ENCODE data around the gene MSMO1. TPM values are rescaled to one million over a fixed set of nuclear protein-coding genes. Genes with fewer than 3 reads are reported as not detected.
A peak's percentile ranks its signal among the peaks of the same experiment; 100 is the strongest.
"Not testable (repeated sequence)": the region's sequence is repeated elsewhere in the genome, so short reads cannot be mapped to it uniquely, and the experiment has no call there.

Gene MSMO1
- polyA plus RNA-seq (2013, experiment 1 of 2): 310 TPM
- polyA plus RNA-seq (2013, experiment 2 of 2): 298 TPM

GRCh38 chr4:165327211-165328100, at the start of gene MSMO1:
TSS of gene MSMO1 (plus strand) at chr4:165327669. CDS start at chr4:165333371, 5,702 bp downstream.
- peaks cover 4% of the 10 kb centered on the region for H3K4me1 ChIP-seq (ENCODE audit: control insufficient read depth, insufficient read depth, low read length, poor library complexity, severe bottlenecking)
- peaks cover 14% of the 10 kb centered on the region for H3K9me3 ChIP-seq (ENCODE audit: control insufficient read depth, low read length)
- peak within 1 kb of the TSS; percentile 83 for H3K27ac ChIP-seq (ENCODE audit: low read depth, low read length, severe bottlenecking)
- peak within 1 kb of the TSS; percentile 69 for H3K4me3 ChIP-seq (ENCODE audit: extremely low read depth, insufficient read depth, low read length, poor library complexity, severe bottlenecking)
- H3K36me3 ChIP-seq (ENCODE audit: control insufficient read depth, insufficient read depth, low read length): peaks cover 45% of the 10 kb centered on the region
- 0% methylated on average over 74 to 76 of the region's 76 CpGs for WGBS, 2 experiments (ENCODE audit: insufficient coverage in 2 of 2)

- WGBS, 2 experiments (ENCODE audit: insufficient coverage in 2 of 2): 92% methylated on average over 16 to 17 of the region's 20 CpGs
- not testable (repeated sequence) for H3K36me3 ChIP-seq (ENCODE audit: control insufficient read depth, insufficient read depth, low read length); H3K4me3 ChIP-seq (ENCODE audit: extremely low read depth, insufficient read depth, low read length, poor library complexity, severe bottlenecking); H3K4me1 ChIP-seq (ENCODE audit: control insufficient read depth, insufficient read depth, low read length, poor library complexity, severe bottlenecking); H3K27ac ChIP-seq (ENCODE audit: low read depth, low read length, severe bottlenecking); H3K9me3 ChIP-seq (ENCODE audit: control insufficient read depth, low read length)
Measured at GRCh38 chr4:165279531-165279930, 47.9 kb upstream of the MSMO1 start.

GRCh38 chr4:165284697-165285096, 42.8 kb upstream of the MSMO1 start:
- H3K27ac ChIP-seq (ENCODE audit: low read depth, low read length, severe bottlenecking); H3K4me3 ChIP-seq (ENCODE audit: extremely low read depth, insufficient read depth, low read length, poor library complexity, severe bottlenecking); H3K9me3 ChIP-seq (ENCODE audit: control insufficient read depth, low read length); H3K36me3 ChIP-seq (ENCODE audit: control insufficient read depth, insufficient read depth, low read length); H3K4me1 ChIP-seq (ENCODE audit: control insufficient read depth, insufficient read depth, low read length, poor library complexity, severe bottlenecking): not testable (repeated sequence)
- WGBS, 2 experiments (ENCODE audit: insufficient coverage in 2 of 2): 100% methylated on average over 1 of the region's 3 CpGs; no CpG with 5 or more reads in 1 of the 2 experiments

- H3K4me3 ChIP-seq (ENCODE audit: extremely low read depth, insufficient read depth, low read length, poor library complexity, severe bottlenecking); H3K4me1 ChIP-seq (ENCODE audit: control insufficient read depth, insufficient read depth, low read length, poor library complexity, severe bottlenecking); H3K36me3 ChIP-seq (ENCODE audit: control insufficient read depth, insufficient read depth, low read length); H3K9me3 ChIP-seq (ENCODE audit: control insufficient read depth, low read length); H3K27ac ChIP-seq (ENCODE audit: low read depth, low read length, severe bottlenecking): not testable (repeated sequence)
- 80 to 100% methylated on average over 1 to 2 of the region's 4 CpGs for WGBS, 2 experiments (ENCODE audit: insufficient coverage in 2 of 2)
Measured at GRCh38 chr4:165286619-165287340, 40.7 kb upstream of the MSMO1 start.

GRCh38 chr4:165288226-165288625, 39.2 kb upstream of the MSMO1 start:
- Histone ChIP-seq H3K36me3 (ENCODE audit: control insufficient read depth, insufficient read depth, low read length) (peaks cover 5% of the 10 kb centered on the region), H3K27ac (ENCODE audit: low read depth, low read length, severe bottlenecking) (no peak overlapping the region), H3K9me3 (ENCODE audit: control insufficient read depth, low read length) (peaks cover 7% of the 10 kb centered on the region), H3K4me3 (ENCODE audit: extremely low read depth, insufficient read depth, low read length, poor library complexity, severe bottlenecking) (no peak overlapping the region), H3K4me1 (ENCODE audit: control insufficient read depth, insufficient read depth, low read length, poor library complexity, severe bottlenecking) (no peaks in the 10 kb centered on the region)
- WGBS, 2 experiments (ENCODE audit: insufficient coverage in 2 of 2): 100% methylated on average over 1 to 2 of the region's 3 CpGs

- Histone ChIP-seq H3K4me1 (ENCODE audit: control insufficient read depth, insufficient read depth, low read length, poor library complexity, severe bottlenecking) (no peaks in the 10 kb centered on the region), H3K4me3 (ENCODE audit: extremely low read depth, insufficient read depth, low read length, poor library complexity, severe bottlenecking) (no peak overlapping the region), H3K27ac (ENCODE audit: low read depth, low read length, severe bottlenecking) (no peak overlapping the region), H3K36me3 (ENCODE audit: control insufficient read depth, insufficient read depth, low read length) (peaks cover 5% of the 10 kb centered on the region), H3K9me3 (ENCODE audit: control insufficient read depth, low read length) (peaks cover 7% of the 10 kb centered on the region)
Measured at GRCh38 chr4:165288639-165289422, 38.6 kb upstream of the MSMO1 start.

GRCh38 chr4:165289423-165289785, 38.1 kb upstream of the MSMO1 start:
- Histone ChIP-seq H3K4me1 (ENCODE audit: control insufficient read depth, insufficient read depth, low read length, poor library complexity, severe bottlenecking) (no peaks in the 10 kb centered on the region), H3K36me3 (ENCODE audit: control insufficient read depth, insufficient read depth, low read length) (peaks cover 5% of the 10 kb centered on the region), H3K27ac (ENCODE audit: low read depth, low read length, severe bottlenecking) (no peak overlapping the region), H3K9me3 (ENCODE audit: control insufficient read depth, low read length) (peaks cover 3% of the 10 kb centered on the region), H3K4me3 (ENCODE audit: extremely low read depth, insufficient read depth, low read length, poor library complexity, severe bottlenecking) (no peak overlapping the region)

- 88 to 100% methylated on average over 1 to 4 of the region's 6 CpGs for WGBS, 2 experiments (ENCODE audit: insufficient coverage in 2 of 2)
- H3K9me3 ChIP-seq (ENCODE audit: control insufficient read depth, low read length): no peaks in the 10 kb centered on the region
- H3K27ac ChIP-seq (ENCODE audit: low read depth, low read length, severe bottlenecking): no peak overlapping the region
- no peak overlapping the region for H3K4me3 ChIP-seq (ENCODE audit: extremely low read depth, insufficient read depth, low read length, poor library complexity, severe bottlenecking)
- no peaks in the 10 kb centered on the region for H3K4me1 ChIP-seq (ENCODE audit: control insufficient read depth, insufficient read depth, low read length, poor library complexity, severe bottlenecking)
- H3K36me3 ChIP-seq (ENCODE audit: control insufficient read depth, insufficient read depth, low read length): peaks cover 12% of the 10 kb centered on the region
Measured at GRCh38 chr4:165293061-165293460, 34.4 kb upstream of the MSMO1 start.

- H3K9me3 ChIP-seq (ENCODE audit: control insufficient read depth, low read length): no peaks in the 10 kb centered on the region
- no peaks in the 10 kb centered on the region for H3K4me1 ChIP-seq (ENCODE audit: control insufficient read depth, insufficient read depth, low read length, poor library complexity, severe bottlenecking)
- WGBS, 2 experiments (ENCODE audit: insufficient coverage in 2 of 2): no CpG with 5 or more reads among the region's 2 CpGs
- peaks cover 15% of the 10 kb centered on the region for H3K36me3 ChIP-seq (ENCODE audit: control insufficient read depth, insufficient read depth, low read length)
- no peak overlapping the region for H3K27ac ChIP-seq (ENCODE audit: low read depth, low read length, severe bottlenecking)
- H3K4me3 ChIP-seq (ENCODE audit: extremely low read depth, insufficient read depth, low read length, poor library complexity, severe bottlenecking): no peak overlapping the region
Measured at GRCh38 chr4:165293927-165294649, 33.4 kb upstream of the MSMO1 start.

GRCh38 chr4:165294907-165295306, 32.6 kb upstream of the MSMO1 start:
- Histone ChIP-seq H3K36me3 (ENCODE audit: control insufficient read depth, insufficient read depth, low read length) (peaks cover 19% of the 10 kb centered on the region), H3K4me1 (ENCODE audit: control insufficient read depth, insufficient read depth, low read length, poor library complexity, severe bottlenecking) (no peaks in the 10 kb centered on the region), H3K4me3 (ENCODE audit: extremely low read depth, insufficient read depth, low read length, poor library complexity, severe bottlenecking) (no peak overlapping the region), H3K27ac (ENCODE audit: low read depth, low read length, severe bottlenecking) (no peak overlapping the region), H3K9me3 (ENCODE audit: control insufficient read depth, low read length) (no peaks in the 10 kb centered on the region)
- 58 to 64% methylated on average over 3 of the region's 5 CpGs for WGBS, 2 experiments (ENCODE audit: insufficient coverage in 2 of 2)

All from mesodermal cell (in vitro differentiated cells).